HT-29 (cell line): Measurements from ENCODE around the gene KCNN2. TPM values are rescaled to one million over a fixed set of nuclear protein-coding genes. Genes with fewer than 3 reads are reported as not detected.

Source experiments
- DNase-seq: peaks from one replicate; pipeline ENCODE4 v3.0.0-alpha.2; 2015; ENCODE audit warnings: low spot score
- total RNA-seq: library from RNA; depleted of rRNA; stranded (reverse); fragments of >200 nt; shearing (Covaris generic); gene quantifications from 2 replicates; pipeline ENCODE4 v1.2.3, GENCODE V29; 2014

The KCNN2 gene
- total RNA-seq, 1 experiment from 2014 or later, result not detected

- DNase-seq, result no peak
These were observed 138.9 kb downstream of the KCNN2 start for GRCh38 chr5:114500756-114501155.

GRCh38 chr5:114504560-114504959, 142.7 kb downstream of the KCNN2 start:
- DNase-seq, result no peak

GRCh38 chr5:114524221-114524620, 162.4 kb downstream of the KCNN2 start:
- no peak for DNase-seq

- DNase-seq, result no peak
These were observed 182.7 kb downstream of the KCNN2 start for GRCh38 chr5:114544561-114544960.
